Testis (tissue), 2 donors: Measurements from ENCODE around the gene TFAP2A.

Experiments
- CTCF ChIP-seq, 3 experiments: fragments of 450-650 bp in 2 of 3; fragments of 200-600 bp in 1 of 3; sonication (generic) in 1 of 3; IDR thresholded peaks; one replicate each; pipeline ENCODE4 v1.5.1; 2016 to 2019; ENCODE audit warnings: antibody characterized with exemption in 3 of 3, mild to moderate bottlenecking in 2 of 3, moderate library complexity in 1 of 3
- POLR2A ChIP-seq: fragments of 450-650 bp; IDR thresholded peaks from one replicate; pipeline ENCODE4 v1.6.1; 2017; ENCODE audit warnings: antibody characterized with exemption, mild to moderate bottlenecking, moderate library complexity

- TF ChIP-seq CTCF (IDR thresholded peaks at IDR 0.05) (no peak), POLR2A (no peak)
Observed at GRCh38 chr6:10398446-10399218, 16.2 kb downstream of the TFAP2A start.
